Measurements from ENCODE around the gene MAP6. TPM values are rescaled to one million over a fixed set of nuclear protein-coding genes. Genes with fewer than 3 reads are reported as not detected.

MAP6 gene
- total and polyA plus RNA-seq, 10 of the 15 experiments (the other 5 are each of a cell fraction or from before 2014, with no cell fraction given): 0.06 to 0.19 (median 0.11) TPM; not detected in 5

DNA sequence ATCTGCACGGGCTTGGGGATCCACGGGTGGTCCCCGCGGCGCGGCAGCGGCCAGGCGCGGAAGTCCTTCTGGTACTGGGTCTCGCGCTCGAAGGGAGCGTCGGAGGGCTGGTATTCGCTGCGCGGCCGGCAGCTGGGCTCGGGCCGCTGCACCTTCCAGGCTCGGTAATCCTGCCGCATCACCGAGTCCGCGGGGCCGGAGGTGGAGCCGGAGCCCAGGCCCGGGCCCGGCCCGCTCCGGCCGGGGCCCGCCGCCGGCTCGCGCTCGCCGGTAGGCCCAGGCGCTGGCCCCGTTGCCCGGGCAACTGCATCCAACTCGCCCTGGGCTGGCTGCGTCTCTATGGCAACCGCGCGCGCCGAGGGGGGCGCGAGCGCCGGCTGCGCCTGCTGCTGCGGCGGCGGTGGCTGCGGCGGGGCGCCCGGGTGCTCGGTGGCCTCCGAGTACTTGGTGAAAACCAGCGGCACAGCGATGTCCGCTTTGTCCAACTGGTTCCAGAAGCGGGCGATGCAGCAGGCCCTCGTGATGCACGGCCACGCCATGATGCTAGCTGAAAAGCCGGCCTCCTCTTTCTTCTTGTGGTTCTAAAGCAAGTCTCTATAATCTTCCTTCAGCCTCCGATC is 897 bp downstream of the MAP6 start:
- Histone ChIP-seq H3K4me1 (ENCODE audit: control insufficient read depth, insufficient read depth, low read length) (peaks cover 15% of the 10 kb centered on the region; the same call in 1 of the 2 replicates), H4K20me1 (ENCODE audit: control insufficient read depth, insufficient read depth) (no peaks in the 10 kb centered on the region), H3K9ac (ENCODE audit: control insufficient read depth, insufficient read depth, low read length) (no peak overlapping the region), H3K79me2 (ENCODE audit: control insufficient read depth, insufficient read depth, low read length) (no peaks in the 10 kb centered on the region), H3K4me2 (ENCODE audit: control insufficient read depth, insufficient read depth) (peak overlapping the region; percentile 91), H3K36me3 (ENCODE audit: control insufficient read depth in 2 of 2, insufficient read depth in 2 of 2, low read length in 1 of 2) (no peaks in the 10 kb centered on the region), H3K27ac (ENCODE audit: control insufficient read depth, insufficient read depth) (no peak overlapping the region), H3K9me3 (replicated peaks; ENCODE audit: control insufficient read depth, insufficient read depth, low read length) (no peaks in the 10 kb centered on the region; the same call in 1 of the 3 replicates), H3K4me3 (peak overlapping the region; percentile 41; the same call in 1 of the 2 replicates), H3K27me3 (replicated peaks in 1 of 2; ENCODE audit: control insufficient read depth in 2 of 2, insufficient read depth in 2 of 2, low read length in 1 of 2) (peaks cover 15 to 34% of the 10 kb centered on the region in 2 experiments), H2AFZ (ENCODE audit: control insufficient read depth, low read depth, low read length) (peak overlapping the region; percentile 47; the same call in 1 of the 2 replicates)
- TF ChIP-seq SUZ12 (IDR thresholded peaks at IDR 0.05; ENCODE audit: unreplicated experiment) (peak; percentile 76), STAT1 (conservative IDR thresholded peaks at IDR 0.05) (no peak)
- TF ChIP-seq, protein P1, sequence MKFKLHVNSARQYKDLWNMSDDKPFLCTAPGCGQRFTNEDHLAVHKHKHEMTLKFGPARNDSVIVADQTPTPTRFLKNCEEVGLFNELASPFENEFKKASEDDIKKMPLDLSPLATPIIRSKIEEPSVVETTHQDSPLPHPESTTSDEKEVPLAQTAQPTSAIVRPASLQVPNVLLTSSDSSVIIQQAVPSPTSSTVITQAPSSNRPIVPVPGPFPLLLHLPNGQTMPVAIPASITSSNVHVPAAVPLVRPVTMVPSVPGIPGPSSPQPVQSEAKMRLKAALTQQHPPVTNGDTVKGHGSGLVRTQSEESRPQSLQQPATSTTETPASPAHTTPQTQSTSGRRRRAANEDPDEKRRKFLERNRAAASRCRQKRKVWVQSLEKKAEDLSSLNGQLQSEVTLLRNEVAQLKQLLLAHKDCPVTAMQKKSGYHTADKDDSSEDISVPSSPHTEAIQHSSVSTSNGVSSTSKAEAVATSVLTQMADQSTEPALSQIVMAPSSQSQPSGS (IDR thresholded peaks at IDR 0.05; ENCODE audit: low read length): no peak
- in situ Hi-C loops (cut with MboI) (no loop called here), intact Hi-C loops (cut with micrococcal nuclease; ENCODE audit: unreplicated experiment) (no loop called here)
- SMC1A ChIA-PET (ENCODE audit: uncharacterized antibody, unreplicated experiment): no interaction called here
- BruUV-seq (replicated peaks): no TSS peak
- no peak for FAIRE-seq
- RAD21 ChIA-PET (ENCODE audit: unreplicated experiment): no interaction called here
- no peak for DNase-seq (ENCODE audit: low read depth, low spot score)
- POLR2A ChIA-PET: no interaction called here
- 4% methylated on average over 52 of the region's 73 CpGs for WGBS (ENCODE audit: insufficient coverage, insufficient replicate concordance, low lambda C conversion rate, missing lambda C conversion rate)
- CTCF ChIA-PET: no interaction called here
- peak; percentile 54 for ATAC-seq

- no peaks in the 10 kb centered on the region; the same call in 2 of the 3 replicates for H3K9me3 ChIP-seq (replicated peaks; ENCODE audit: control insufficient read depth, insufficient read depth, low read length)
- POLR2A ChIA-PET: no interaction called here
- H2AFZ ChIP-seq (ENCODE audit: control insufficient read depth, low read depth, low read length): peak overlapping the region; percentile 24
- WGBS (ENCODE audit: insufficient coverage, insufficient replicate concordance, low lambda C conversion rate, missing lambda C conversion rate): 6% methylated on average over 24 of the region's 63 CpGs
- in situ Hi-C loops (cut with MboI) (no loop called here), intact Hi-C loops (cut with micrococcal nuclease; ENCODE audit: unreplicated experiment) (no loop called here)
- H3K4me2 ChIP-seq (ENCODE audit: control insufficient read depth, insufficient read depth): peak overlapping the region; percentile 91
- CTCF ChIA-PET: no interaction called here
- SMC1A ChIA-PET (ENCODE audit: uncharacterized antibody, unreplicated experiment): no interaction called here
- H3K9ac ChIP-seq (ENCODE audit: control insufficient read depth, insufficient read depth, low read length): no peak overlapping the region
- H3K4me1 ChIP-seq (ENCODE audit: control insufficient read depth, insufficient read depth, low read length): peaks cover 15% of the 10 kb centered on the region; the same call in 1 of the 2 replicates
- FAIRE-seq (no peak), ATAC-seq (peak; percentile 58), DNase-seq (ENCODE audit: low read depth, low spot score) (no peak)
- peaks cover 15 to 34% of the 10 kb centered on the region in 2 experiments for H3K27me3 ChIP-seq (replicated peaks in 1 of 2; ENCODE audit: control insufficient read depth in 2 of 2, insufficient read depth in 2 of 2, low read length in 1 of 2)
- H3K4me3 ChIP-seq: peak overlapping the region; percentile 36; the same call in 1 of the 2 replicates
- no peaks in the 10 kb centered on the region for H4K20me1 ChIP-seq (ENCODE audit: control insufficient read depth, insufficient read depth)
- BruUV-seq (replicated peaks): no TSS peak
- no peak overlapping the region for H3K27ac ChIP-seq (ENCODE audit: control insufficient read depth, insufficient read depth)
- H3K79me2 ChIP-seq (ENCODE audit: control insufficient read depth, insufficient read depth, low read length): no peaks in the 10 kb centered on the region
- H3K36me3 ChIP-seq (ENCODE audit: control insufficient read depth in 2 of 2, insufficient read depth in 2 of 2, low read length in 1 of 2): no peaks in the 10 kb centered on the region
- RAD21 ChIA-PET (ENCODE audit: unreplicated experiment): no interaction called here
- TF ChIP-seq USF2 (IDR thresholded peaks at IDR 0.05; ENCODE audit: borderline replicate concordance, low read depth, low read length): no peak
- TF ChIP-seq, protein P2, sequence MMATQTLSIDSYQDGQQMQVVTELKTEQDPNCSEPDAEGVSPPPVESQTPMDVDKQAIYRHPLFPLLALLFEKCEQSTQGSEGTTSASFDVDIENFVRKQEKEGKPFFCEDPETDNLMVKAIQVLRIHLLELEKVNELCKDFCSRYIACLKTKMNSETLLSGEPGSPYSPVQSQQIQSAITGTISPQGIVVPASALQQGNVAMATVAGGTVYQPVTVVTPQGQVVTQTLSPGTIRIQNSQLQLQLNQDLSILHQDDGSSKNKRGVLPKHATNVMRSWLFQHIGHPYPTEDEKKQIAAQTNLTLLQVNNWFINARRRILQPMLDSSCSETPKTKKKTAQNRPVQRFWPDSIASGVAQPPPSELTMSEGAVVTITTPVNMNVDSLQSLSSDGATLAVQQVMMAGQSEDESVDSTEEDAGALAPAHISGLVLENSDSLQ (IDR thresholded peaks at IDR 0.05): no peak
- TF ChIP-seq KDM1A (IDR thresholded peaks at IDR 0.05; ENCODE audit: borderline replicate concordance): no peak
Observed at GRCh38 chr11:75667255-75667830, 1.5 kb downstream of the MAP6 start.

All from GM12878 (cell line).